NOMO-1 (cell line): ENCODE measurements around the gene AHNAK2.

ENCODE experiments used
- DNase-seq, 2 experiments: peaks; one replicate each; lab custom pipeline; 2025; ENCODE audit not compliant: unreplicated experiment in 2 of 2; lab: John Stamatoyannopoulos, UW

AHNAK2 gene

DNA sequence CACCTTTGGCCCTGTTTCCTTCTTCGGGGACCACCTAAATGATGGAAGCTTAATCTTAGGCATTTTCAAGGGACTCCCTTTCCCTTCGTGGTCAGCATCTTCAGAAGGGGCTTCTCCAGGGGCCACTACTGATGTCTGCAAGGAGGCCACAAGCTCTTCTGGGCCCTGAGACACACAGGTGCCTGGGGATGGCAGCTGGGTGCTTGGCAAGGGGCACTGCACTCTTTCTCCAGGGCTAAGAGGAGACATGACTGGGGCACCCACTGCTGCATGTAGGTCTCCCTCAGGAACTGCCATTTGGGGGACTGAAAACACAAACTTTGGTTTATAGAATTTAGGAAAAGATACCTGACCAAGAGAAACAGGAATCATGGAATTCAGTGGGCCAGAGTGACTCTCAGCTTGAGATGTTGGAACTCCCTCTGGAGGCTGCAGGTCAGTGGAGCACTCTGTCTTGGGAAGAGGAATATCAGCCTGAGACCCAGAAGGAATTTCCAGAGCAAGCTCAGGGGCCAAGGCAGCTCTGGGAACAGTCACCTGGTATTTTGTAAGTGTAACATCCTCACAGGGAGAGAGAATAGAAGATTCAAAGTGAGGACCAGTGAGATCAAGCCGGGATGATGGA lies 37.5 kb downstream of the AHNAK2 start:
- DNase-seq: no peak

DNA sequence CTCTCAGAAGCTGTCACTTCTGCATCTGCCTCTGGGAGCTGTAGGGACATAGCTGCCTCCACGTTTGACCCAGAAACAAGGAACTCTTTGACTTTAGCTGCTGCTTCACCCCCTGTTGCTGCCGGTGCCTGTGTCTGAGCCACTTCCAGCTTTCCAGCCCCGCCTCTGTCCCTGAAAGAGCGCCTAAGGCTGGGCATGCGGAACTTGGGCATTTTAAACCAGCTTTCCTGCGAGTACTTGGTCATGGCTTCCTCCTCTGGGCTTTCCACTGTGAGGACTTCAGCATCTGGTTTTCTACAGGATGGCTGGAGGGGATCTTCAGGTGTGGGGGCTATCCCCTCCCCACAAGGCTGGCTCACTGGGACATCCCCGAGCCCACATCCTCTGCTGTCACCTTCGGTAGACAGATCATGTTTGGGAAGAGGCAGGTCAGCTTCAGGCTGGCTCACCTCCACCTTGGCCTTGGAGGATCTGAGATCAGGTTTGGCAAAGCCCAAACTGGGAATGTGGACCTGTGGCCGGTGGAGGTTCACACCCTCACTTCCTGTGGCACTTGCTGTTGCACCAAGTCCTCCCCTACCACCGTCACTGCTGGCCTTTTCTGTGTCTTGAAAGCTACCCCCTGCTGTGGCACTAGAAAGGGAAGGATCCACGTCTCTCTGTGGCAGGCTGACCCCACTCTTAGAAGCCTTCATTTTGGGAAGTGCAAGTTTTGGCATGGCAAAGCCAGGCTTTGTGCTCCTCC lies 38.3 kb downstream of the AHNAK2 start:
- DNase-seq: no peak

DNA sequence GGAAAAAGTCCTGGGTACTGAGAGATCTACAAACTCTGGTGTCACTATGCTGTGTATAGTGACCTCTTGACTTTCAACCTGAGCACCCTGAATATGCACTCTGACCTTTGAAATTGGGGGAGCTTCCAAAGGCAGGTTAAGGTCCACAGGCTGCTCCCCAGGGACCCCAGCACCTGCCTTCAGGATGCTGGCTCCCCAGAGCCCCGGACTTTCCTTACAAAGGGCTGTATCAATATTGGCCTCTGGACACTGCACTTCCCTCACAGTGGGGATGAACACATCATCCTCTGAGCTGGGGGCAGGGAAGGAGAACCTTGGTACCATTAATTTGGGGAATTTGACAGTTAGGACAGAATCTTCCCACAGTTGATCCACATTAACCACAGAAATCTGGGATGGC lies 39.2 kb downstream of the AHNAK2 start:
- no peak for DNase-seq

DNA sequence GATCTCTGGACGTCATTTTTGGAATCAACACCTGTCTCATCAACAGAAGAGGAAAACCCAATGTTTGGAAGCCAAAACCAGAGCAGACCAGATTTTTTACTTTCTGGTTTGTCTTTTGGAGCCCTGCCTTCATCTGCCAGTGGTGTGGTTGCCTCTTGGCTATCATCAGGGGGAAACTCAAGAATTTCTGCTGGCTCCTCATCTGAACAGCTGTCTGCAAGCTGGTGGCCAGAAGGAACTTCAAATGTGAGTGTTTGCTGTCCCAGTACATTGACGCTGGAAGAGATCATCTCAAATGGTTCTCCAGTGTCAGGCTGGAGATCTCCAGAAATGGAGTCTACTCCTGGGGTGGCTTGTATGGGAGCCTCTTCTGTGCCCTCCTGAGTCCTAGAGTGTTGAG lies 39.7 kb downstream of the AHNAK2 start:
- DNase-seq: no peak

DNA sequence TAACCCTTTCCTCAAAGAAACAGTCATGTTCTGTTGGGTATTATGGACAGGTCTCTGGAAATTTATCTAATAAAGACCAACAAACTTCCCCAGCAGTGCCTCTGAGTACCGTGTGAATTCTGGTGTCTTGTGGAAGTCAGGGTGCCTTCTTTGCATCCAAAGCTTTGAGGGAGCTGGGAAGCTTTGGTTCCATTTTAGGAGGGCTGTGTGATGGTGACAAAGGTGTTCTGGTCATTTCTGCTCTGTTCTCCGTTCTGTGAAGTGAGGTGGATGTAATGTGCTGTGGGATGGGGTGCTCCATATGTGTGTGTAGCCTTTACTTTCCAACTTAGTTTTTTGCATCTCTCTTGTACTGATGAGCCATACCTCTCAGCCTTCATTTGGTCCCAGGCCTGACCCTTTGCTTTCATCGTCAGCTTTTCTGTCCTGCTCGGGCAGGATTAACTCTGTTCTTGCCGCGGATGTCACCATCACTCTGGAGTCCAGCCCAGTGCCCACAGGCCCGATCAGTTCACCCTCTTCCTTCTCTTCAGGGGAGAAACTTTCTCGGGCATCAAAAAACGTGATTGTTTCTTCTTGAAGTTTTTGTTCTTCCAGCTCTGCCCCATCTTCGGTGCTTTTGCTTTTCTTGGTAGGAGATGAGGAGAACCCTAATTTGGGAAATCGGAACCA lies 40.3 kb downstream of the AHNAK2 start:
- no peak for DNase-seq

DNA sequence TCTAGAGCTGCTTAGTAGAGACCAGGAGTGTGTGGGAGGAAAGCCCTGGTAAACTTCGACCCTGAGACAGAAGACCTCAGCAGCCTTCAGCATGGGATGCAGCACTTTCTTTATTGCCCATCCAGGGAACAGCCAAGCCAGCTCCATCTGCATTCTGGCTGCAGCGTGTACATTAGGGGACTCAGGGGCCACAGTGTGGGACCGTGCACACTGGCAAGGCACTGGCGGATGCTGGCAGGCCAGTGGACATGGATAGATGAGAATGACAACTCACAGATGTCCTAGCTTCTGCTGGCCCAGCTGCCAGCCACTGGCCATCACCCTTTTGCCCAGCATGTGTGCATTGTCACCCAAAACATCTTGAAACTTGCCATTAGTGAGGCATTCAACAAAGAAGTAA lies 41.0 kb downstream of the AHNAK2 start:
- DNase-seq: no peak

DNA sequence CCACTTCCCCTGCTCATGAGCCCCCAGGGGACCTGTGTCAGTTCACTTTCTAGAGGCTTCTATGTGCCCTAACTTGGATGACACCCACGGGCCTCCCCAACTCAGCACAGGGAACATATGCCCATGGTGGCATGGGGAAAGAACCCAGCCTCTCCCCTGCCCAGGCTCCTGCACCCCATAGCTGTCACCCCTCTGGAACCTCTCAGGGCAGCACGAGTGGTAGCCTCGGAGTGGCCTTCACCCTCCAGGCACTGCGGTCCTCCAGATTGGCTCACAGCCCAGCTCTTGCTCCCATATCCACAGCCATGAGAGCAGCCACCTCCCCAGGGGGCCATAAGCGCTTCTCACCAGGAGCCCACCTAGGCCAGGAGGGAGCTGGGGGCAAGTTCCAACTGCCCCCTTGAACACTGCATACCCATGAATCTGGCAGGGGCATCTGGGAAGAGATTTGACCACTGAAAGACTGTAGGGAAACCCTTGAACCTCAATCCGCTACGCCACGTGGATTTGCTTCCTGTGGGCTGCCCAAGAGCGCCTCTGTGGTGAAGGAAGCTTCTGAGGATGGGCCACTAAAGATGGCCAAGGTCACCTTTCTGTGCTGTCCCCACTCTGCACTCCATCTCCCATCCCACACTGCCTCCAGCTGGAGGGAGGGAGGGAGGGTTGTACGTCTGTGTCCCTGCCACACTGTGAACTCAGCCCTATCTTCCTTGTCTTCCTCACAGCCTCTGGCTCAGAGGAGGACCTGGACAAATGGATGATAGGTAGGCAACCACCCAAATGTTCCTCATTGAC lies 41.6 kb downstream of the AHNAK2 start:
- DNase-seq: no peak

DNA sequence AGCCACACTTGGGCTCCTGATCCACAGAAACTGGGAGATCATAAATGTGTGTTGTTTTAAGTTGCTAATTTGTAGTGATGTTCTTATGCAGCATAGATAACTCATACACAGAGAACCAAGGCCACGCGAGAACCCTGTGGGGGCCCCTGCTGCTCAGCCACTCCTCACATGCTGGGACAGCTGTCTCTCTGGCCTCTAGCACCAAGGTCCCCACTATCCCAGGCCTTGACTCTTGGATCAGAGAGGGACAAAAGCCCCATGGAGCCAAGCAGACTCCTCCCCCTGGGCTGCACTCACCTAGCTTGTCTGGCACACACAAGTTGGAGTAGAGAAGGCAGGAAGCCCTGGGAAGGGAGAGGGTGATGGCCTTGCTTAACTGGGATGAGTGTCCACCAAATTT lies 42.2 kb downstream of the AHNAK2 start:
- no peak for DNase-seq

DNA sequence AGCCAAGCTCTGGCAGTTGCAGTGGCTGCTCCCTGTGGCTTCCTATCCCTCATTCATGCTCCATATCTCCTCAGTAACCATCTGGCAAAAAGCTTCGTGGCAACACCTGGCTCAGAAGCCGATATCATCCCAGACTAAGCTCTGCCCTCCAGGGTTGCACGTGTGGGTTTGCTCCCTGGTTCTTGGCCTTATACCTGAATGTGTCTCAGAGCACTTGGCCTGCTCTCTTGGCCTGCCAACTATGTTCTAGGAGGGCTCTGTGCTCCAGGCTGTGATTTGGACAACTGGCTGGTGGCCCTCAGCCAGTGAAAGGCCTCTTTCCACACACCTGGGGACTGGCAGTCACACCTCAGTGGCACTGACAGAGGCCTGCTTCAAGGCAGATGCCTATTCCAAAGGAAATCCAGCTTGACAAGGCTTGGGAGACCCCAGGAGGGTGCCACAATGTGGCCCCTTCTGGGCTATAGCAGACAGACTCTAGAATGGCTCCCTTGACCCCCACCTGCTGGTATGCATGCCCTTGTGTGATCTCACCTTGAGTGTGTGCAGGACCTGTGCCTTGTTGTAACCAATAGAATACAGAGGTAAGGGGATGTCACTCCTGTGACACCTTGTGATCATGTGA lies 43.0 kb downstream of the AHNAK2 start:
- DNase-seq: no peak

DNA sequence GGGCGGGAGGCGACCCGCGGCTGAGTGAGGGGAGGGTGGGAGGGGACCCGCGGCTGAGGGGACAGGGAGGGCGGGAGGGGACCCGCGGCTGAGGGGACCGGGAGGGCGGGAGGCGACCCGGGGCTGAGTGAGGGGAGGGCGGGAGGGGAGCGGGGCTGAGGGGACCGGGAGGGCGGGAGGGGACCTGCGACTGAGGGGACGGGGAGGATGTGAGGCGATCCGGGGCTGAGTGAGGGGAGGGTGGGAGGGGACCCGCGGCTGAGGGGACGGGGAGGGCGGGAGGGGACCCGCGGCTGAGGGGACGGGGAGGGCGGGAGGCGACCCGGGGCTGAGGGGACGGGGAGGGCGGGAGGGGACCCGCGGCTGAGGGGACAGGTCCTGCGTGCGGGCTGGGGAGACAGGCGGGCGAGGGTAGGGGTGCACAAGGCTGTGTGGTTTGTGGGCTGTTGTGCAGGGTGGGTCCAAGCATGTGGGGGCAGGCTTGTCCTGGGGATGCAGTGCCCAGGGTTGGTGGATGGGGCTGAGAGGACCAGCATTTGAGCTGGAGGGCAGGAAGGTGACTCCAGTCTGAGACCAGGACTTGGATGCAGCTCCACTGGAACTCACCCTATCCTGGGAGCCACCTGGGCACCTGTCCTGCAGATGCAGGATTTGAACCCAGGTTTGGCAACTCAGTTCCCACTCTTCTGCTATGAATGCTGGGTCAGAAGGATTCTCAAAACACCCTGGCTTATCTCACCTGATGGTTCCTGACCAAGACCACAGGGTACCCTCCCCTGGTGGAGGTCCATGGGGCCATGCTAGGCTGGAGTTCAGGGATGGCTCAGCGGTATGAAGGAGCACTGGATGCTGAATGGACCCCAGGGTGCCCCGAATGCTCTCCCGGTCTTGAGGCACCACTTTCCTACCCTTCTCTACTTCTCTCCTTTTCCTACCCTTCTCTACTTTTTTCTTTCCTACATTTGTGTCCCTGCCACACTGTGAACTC lies 44.1 kb downstream of the AHNAK2 start:
- no peak for DNase-seq

DNA sequence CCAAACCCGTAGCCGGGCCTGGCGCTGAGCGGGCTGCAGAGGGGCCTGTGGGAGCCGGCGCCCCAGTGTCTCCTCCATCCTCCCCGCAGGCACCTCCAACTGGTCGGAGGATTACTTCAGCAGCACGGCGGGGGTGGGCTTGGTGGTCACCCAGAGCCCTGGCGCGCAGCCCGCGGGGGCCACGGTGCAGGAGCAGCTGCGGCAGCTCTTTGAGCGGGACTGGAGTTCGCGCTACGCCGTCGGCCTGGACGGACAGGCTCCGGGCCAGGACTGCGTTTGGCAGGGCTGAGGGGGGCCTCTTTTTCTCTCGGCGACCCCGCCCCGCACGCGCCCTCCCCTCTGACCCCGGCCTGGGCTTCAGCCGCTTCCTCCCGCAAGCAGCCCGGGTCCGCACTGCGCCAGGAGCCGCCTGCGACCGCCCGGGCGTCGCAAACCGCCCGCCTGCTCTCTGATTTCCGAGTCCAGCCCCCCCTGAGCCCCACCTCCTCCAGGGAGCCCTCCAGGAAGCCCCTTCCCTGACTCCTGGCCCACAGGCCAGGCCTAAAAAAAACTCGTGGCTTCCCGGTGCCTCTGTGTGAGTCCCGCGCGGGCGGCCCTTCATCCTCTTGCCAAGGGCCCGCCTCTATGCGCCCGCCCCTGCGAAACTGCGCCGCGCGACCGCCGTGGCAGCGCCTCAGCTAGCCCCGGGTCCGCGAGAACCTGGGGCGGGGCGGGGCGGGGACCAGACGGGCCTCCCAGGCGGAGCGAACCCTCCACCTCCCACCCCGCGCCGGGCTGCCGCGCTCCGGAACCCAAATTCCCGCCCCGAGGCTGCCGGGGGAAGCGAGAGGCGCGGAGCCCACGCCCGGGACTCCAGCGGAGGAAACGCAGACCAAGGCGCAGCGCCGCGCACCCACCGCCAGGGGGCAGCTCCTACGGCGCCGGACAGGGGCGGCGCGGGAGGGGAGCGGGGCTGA lies 45.2 kb downstream of the AHNAK2 start:
- peak; percentile 63 to 74 for DNase-seq

DNA sequence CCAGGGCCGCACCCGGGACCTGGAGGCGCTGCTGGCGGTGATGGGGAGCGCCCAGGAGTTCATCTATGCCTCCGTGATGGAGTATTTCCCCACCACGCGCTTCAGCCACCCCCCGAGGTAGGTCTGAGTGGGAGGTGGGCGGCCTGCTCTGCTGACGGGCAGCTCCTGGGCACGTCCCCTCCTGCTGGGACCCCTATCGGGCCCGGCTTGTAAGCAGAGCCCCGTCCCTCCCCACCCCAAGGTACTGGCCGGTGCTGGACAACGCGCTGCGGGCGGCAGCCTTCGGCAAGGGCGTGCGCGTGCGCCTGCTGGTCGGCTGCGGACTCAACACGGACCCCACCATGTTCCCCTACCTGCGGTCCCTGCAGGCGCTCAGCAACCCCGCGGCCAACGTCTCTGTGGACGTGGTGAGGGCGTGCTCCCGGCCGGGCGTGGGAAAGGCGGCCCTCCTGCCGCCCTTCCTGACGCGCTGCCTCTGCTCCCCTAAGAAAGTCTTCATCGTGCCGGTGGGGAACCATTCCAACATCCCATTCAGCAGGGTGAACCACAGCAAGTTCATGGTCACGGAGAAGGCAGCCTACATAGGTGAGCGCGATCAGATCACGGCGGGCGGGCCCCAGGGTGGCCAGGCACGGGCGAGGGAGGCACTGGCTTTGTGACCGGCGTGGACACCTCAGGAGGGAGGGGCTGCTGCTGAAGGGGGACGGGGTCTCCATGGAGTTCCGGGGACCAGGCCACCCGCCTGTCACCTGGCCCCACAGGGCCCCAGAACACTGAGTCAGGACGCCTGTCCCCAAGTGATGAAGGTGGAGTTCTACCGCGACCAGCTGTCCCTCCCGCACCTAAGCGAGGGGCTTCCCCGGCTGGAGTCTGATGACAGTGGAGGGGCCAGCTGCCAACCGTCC lies 46.2 kb downstream of the AHNAK2 start:
- no peak for DNase-seq

DNA sequence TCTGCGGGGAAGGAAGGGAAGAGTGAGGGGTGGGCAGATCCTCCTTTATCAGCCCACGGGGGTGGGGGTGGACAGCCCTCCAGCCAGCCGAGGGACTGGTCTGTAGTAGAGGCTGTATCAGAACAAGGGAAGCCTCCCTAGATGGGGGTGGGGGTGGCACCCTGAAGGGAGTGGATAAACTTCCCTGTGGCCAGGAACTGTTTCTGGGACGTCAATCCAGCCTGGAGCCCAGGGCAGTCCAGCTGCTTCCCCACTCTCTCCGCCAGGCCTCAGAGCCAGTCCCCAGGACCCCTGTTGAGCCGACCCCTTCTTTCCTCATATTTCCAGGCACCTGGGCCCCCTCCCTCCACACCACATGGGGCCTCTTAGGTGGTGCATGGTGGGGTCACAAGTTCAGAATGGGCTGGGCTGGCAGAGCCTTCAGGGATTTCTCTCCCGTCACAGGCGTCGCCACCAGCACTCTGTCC lies 46.8 kb downstream of the AHNAK2 start:
- no peak for DNase-seq

DNA sequence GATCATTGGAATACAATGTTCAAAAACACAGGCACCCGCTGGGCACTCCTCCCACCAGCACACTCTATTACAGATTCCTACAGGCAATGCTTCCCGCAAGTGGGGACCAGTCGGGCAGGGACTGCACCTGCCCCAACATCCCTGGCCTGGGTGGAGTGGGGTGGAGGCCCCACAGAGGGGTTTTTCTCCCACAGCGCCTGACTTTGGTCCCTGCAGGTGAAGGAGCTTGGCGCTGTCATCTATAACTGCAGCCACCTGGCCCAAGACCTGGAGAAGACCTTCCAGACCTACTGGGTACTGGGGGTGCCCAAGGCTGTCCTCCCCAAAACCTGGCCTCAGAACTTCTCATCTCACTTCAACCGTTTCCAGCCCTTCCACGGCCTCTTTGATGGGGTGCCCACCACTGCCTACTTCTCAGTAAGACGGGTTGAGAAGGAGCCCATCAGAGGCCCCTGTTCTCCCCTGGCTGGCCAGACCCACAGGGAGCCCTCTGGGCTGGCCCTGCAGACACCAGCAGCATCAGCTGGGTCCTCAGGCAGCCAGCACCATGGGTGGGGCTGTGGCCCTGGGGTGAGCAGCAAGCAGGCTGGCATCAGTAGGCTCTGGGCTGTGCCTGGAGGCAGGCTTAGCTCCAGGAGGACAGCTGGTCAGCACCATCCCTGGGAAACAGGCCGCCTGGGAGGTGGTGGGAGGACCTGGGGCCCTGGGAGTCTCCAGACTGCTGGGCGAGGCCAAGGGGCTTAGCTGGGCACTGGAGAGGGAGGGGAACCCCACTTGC lies 47.5 kb downstream of the AHNAK2 start:
- DNase-seq: no peak

DNA sequence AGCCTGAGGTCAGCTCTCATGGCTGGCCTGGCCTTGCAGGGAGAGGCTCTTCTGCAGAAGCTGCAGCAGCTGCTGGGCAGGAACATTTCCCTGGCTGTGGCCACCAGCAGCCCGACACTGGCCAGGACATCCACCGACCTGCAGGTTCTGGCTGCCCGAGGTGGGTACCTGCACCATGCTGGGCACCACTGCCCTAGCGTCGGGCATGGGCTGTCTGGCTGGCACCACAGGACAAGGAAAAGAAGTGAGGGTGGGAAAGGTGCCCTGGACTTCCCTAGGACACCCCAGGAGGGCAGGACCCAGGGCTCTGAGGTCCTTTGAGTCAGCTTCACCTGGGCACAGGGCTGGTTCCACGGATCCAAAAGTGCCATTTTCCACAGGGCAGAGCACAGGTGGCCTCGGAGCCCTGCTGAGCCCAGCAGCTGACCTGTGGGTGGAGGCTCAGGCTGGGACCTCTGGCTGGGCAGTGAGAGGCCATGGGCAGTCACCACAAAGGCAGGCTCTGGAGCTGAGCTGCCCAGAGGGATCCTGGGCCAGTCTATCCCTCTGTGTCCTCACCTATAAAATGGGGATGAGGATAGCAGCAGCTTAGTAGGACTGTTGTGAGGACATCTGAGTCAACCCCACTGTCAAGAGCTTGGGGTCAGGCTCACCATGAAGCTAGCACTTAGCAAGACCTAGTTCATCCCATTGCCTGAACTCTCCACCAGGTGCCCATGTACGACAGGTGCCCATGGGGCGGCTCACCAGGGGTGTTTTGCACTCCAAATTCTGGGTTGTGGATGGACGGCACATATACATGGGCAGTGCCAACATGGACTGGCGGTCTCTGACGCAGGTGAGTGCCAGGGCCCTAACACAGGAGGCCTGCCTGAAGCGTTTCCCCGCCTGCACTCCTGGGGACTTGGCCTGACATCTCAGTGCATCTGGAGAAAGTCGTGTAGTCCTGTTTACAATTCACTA lies 48.6 kb downstream of the AHNAK2 start:
- DNase-seq: no peak
